Endometrial microvascular endothelial cells (primary cell): ENCODE results near the gene SYNE2. TPM values are rescaled to one million over a fixed set of nuclear protein-coding genes. Genes with fewer than 3 reads are reported as not detected.
"Not testable (repeated sequence)": the region's sequence is repeated elsewhere in the genome, so short reads cannot be mapped to it uniquely, and the experiment has no call there.

Experiments used
- in situ Hi-C: cut with HindIII; loops from 2 replicates; pipeline ENCODE4 v1.10.0; 2017; ENCODE audit warnings: low sequenced_read_pairs, low pct_unique_long_range_greater_than_20kb; ENCODE audit errors: inconsistent ontology term
- total RNA-seq: library from RNA; depleted of rRNA; stranded (reverse); fragments of >200 nt; gene quantifications from one replicate; pipeline ENCODE4 v1.2.3, GENCODE V29; 2015; ENCODE audit errors: inconsistent ontology term

SYNE2 gene
- total RNA-seq, 1 donor from 2014 or later = 24.9 TPM

- in situ Hi-C loops = not testable (repeated sequence)
These were observed 17.3 kb downstream of the SYNE2 start for GRCh38 chr14:63869940-63870752.

- in situ Hi-C loops = not testable (repeated sequence)
These were observed 17.9 kb downstream of the SYNE2 start for GRCh38 chr14:63870753-63871037.

GRCh38 chr14:63874223-63874622 lies 21.4 kb downstream of the SYNE2 start:
- in situ Hi-C loops = no loop called here

GRCh38 chr14:63875311-63875710 lies 22.5 kb downstream of the SYNE2 start:
- in situ Hi-C loops = no loop called here

- in situ Hi-C loops = no loop called here
These were observed 24.7 kb downstream of the SYNE2 start for GRCh38 chr14:63877550-63877939.

GRCh38 chr14:63878052-63878451 lies 25.2 kb downstream of the SYNE2 start:
- in situ Hi-C loops = no loop called here

- in situ Hi-C loops = no loop called here
These were observed 26.0 kb downstream of the SYNE2 start for GRCh38 chr14:63878792-63879191.

DNA sequence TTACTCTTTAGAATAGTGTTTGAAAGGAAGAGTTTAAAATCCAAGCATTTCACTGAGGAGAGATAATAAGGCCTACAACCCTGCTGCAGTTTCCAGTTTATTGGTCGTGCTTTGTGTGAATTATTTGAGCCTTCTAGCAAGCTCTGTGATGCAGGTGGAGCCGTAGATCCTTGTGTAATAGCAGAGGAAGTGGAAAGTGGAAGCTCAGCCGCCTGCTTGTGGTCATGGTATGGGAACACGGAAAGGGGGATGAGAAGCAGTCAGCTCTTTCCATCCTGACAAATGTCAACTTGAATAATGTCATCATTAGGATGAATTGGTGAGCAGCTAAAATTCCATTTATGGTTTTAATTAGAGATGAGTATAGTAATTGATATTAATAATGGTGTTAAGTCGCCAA lies 29.1 kb downstream of the SYNE2 start:
- in situ Hi-C loops = no loop called here

GRCh38 chr14:63887899-63888298 lies 35.1 kb downstream of the SYNE2 start:
- in situ Hi-C loops = no loop called here

- in situ Hi-C loops = no loop called here
These were observed 37.7 kb downstream of the SYNE2 start for GRCh38 chr14:63890553-63890952.

DNA sequence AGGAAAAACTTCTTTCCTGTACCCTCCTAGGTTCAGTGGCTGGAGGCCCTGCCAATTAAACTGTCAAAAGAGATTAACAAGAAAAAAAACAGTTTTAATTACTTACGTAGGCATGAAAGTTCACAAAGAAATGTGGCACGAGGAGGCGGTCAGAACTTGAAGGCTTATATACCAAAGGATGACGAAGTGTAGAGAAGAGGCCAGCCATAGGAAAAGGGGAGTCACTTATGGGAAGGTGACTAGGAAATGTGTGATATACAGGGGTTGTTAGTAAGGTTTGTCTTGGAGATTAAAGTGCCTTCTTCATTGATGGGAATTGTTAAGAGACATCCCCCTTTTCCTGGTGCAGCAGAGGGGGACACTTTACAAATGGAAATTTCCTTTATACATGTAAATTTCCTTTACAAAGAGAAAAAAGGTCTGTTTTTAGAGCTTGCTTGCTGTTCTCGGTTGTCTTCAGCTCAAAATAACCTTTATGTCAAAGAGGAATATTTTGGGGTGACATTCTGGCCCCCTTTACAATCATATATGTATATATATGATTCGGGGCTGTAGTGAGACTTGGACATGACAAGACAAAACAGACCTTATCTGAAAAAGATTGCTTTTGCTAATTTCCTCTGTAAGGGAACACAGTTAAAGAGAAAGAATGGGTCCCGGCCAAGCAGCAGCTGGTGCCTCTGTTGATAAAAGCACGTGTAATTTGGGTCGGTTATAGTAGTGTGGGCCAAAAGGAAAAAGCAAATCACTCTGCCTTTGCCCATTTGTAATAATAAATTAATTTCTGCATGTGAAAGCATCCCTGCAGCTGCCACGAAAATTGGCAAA lies 38.6 kb downstream of the SYNE2 start:
- in situ Hi-C loops = no loop called here

- in situ Hi-C loops = no loop called here
These were observed 39.5 kb downstream of the SYNE2 start for GRCh38 chr14:63892265-63892664.

DNA sequence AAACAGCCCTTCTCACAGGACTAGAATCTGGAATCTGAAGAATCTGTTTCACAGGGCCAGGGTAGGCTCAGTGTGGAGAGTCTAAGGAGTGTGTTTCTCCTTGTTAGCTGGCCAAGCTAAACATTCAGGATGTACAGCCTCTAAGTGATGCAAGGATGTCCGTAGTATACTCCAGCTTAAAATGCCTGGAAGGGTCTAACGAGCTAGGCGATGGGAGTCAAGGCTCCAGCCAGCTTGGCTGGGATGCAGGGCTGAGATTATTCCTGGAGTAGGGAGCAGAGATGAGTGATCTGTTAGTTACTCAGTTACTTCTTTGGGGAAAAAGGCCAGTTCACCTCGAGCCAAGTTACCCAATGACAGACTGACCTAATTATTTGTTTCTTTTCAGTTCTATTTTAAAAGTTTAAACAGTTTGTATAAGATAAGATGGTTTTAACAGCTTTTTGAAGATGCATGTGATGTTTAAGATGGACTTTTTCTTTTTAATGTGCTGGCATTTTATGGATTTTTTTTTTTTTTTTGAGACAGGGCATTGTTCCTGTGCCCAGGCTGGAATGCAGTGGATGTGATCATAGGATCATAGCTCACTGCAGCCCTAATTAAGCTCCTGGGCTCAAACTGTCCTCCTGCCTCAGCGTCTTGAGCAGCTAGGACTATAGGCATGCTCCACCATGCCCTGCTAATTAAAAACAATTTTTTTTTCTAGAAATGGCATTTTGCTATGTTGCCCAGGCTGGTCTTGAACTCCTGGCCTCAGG lies 41.1 kb downstream of the SYNE2 start:
- in situ Hi-C loops = no loop called here

GRCh38 chr14:63895510-63895909 lies 42.7 kb downstream of the SYNE2 start:
- in situ Hi-C loops = no loop called here

- in situ Hi-C loops = no loop called here
These were observed 43.5 kb downstream of the SYNE2 start for GRCh38 chr14:63896278-63896720.

DNA sequence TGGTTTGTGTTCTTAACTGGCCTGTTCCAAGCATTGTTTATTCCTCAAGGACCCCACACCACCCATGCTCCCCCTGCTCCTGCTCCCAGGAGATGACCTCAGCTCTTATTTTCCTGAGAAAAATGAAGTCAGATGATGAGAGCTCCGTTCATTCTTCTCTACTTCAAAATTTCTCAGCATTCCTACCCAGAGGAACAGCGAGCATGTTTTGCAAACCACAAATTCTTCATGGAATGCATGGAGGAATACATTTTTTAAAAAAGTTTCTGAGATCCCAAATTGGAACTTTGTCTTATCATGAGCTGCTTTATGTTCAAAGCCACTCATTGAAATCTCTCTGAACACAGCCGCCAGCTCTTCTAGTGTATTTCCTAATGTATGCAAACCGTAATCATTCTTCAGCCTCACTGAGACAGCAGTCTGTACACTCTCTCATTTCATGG lies 44.9 kb downstream of the SYNE2 start:
- in situ Hi-C loops = no loop called here

- in situ Hi-C loops = no loop called here
These were observed 47.1 kb downstream of the SYNE2 start for GRCh38 chr14:63899953-63900352.

DNA sequence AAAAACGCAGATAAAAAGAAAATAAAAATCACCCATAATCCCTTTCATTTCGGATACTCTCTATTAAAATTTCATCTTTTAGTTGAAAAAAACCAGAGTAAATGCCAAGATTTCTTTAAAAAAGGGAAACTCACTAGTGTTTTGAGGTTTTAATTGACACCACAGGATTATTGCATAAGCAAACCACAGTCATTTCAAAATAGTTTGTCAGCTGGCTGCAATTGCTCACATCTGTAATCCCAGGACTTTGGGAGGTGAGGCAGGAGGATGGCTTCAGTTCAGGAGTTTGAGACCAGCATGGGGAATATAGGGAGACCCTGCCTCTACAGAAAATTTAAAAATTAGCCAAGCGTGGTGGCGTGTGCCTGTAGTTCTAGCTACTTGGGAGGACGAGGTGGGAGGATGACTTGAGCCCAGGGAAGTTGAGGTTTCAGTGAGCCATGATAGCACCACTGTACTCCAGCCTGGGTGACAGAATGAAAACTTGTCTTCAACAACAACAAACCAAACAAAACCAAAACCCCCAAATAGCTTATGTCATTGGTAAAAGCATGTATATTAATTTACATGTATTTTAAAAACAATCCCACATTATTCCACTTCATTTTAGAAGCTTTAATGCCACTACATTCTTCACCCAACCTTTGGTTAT lies 48.8 kb downstream of the SYNE2 start:
- in situ Hi-C loops = no loop called here

- in situ Hi-C loops = no loop called here
These were observed 49.7 kb downstream of the SYNE2 start for GRCh38 chr14:63902375-63902976.
